ENCODE measurements around the gene GGCX. TPM values are rescaled to one million over a fixed set of nuclear protein-coding genes. Genes with fewer than 3 reads are reported as not detected.

The GGCX gene
- total and polyA plus RNA-seq, 2 experiments from 2014 or later: 64.5 to 66.1 TPM

DNA sequence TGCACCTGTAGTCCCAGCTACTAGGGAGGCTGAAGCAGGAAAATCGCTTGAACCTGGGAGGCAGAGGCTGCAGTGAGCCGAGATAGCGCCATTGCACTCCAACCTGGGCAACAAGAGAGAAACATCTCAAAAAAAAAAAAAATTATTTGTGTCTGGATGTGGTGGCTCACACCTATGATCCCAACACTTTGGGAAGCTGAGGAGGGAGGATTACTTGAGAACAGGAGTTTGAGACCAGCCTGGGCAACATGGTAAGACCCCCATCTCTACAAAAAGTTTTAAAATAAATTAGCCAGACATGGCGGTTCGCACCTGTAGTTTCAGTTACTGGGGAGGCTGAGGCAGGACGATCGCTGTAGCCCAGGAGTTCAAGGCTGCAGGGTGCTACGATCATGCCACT lies 14.4 kb upstream of the GGCX start:
- Histone ChIP-seq H3K27me3 (no peaks in the 10 kb centered on the region), H3K36me3 (replicated peaks; ENCODE audit: insufficient read depth, low read depth) (no peaks in the 10 kb centered on the region), H3K79me2 (peaks cover 24% of the 10 kb centered on the region), H3K4me1 (ENCODE audit: insufficient read depth) (peaks cover 31% of the 10 kb centered on the region), H3K27ac (peak overlapping the region; percentile 37), H3K4me3 (no peak overlapping the region), H3K9me2 (replicated peaks; ENCODE audit: insufficient read depth) (no peaks in the 10 kb centered on the region), H3K4me2 (no peak overlapping the region), H2AFZ (no peak overlapping the region), H4K20me1 (ENCODE audit: insufficient read depth, poor library complexity, severe bottlenecking) (no peaks in the 10 kb centered on the region), H3K9me3 (ENCODE audit: low read depth) (no peaks in the 10 kb centered on the region)
- TF ChIP-seq EZH2phosphoT487 (IDR thresholded peaks at IDR 0.05; ENCODE audit: low read depth, severe bottlenecking, unreplicated experiment): no peak
- TF ChIP-seq, protein P1, sequence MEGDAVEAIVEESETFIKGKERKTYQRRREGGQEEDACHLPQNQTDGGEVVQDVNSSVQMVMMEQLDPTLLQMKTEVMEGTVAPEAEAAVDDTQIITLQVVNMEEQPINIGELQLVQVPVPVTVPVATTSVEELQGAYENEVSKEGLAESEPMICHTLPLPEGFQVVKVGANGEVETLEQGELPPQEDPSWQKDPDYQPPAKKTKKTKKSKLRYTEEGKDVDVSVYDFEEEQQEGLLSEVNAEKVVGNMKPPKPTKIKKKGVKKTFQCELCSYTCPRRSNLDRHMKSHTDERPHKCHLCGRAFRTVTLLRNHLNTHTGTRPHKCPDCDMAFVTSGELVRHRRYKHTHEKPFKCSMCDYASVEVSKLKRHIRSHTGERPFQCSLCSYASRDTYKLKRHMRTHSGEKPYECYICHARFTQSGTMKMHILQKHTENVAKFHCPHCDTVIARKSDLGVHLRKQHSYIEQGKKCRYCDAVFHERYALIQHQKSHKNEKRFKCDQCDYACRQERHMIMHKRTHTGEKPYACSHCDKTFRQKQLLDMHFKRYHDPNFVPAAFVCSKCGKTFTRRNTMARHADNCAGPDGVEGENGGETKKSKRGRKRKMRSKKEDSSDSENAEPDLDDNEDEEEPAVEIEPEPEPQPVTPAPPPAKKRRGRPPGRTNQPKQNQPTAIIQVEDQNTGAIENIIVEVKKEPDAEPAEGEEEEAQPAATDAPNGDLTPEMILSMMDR (IDR thresholded peaks at IDR 0.05; ENCODE audit: poor library complexity): no peak
- no peak for TF ChIP-seq EZH2 (IDR thresholded peaks at IDR 0.05; ENCODE audit: borderline replicate concordance)
- WGBS (ENCODE audit: low lambda C conversion rate, missing lambda C conversion rate): 86% methylated on average over 8 of the region's 8 CpGs
- no peak for DNase-seq (ENCODE audit: low spot score)

DNA sequence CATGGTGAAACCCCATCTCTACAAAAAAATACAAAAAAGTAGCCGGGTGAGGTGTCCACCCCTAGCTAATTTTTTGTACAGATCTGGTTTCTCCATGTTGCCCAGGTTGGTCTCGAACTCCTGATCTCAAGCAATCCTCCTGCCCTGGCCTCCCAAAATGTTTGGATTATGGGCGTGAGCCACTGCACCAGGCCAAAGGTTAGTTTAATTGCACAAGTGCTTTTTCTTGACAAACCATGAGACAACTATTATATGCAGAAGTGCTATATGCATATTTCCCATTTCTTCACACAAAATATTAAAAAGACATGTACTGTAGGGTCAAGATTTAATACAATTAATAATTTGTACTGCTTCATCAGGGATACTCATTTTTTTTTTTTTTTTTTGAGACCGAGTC lies 5.0 kb upstream of the GGCX start:
- H4K20me1 ChIP-seq (ENCODE audit: insufficient read depth, poor library complexity, severe bottlenecking): no peaks in the 10 kb centered on the region
- H3K27ac ChIP-seq: no peak overlapping the region
- DNase-seq (ENCODE audit: low spot score): no peak
- H3K4me2 ChIP-seq: no peak overlapping the region
- H3K9me3 ChIP-seq (ENCODE audit: low read depth): no peaks in the 10 kb centered on the region
- H3K4me3 ChIP-seq: no peak overlapping the region
- H2AFZ ChIP-seq: no peak overlapping the region
- H3K9me2 ChIP-seq (replicated peaks; ENCODE audit: insufficient read depth): no peaks in the 10 kb centered on the region
- H3K4me1 ChIP-seq (ENCODE audit: insufficient read depth): no peaks in the 10 kb centered on the region
- TF ChIP-seq EZH2 (IDR thresholded peaks at IDR 0.05; ENCODE audit: borderline replicate concordance): no peak
- TF ChIP-seq, protein P1 (IDR thresholded peaks at IDR 0.05; ENCODE audit: poor library complexity): no peak
- no peak for TF ChIP-seq EZH2phosphoT487 (IDR thresholded peaks at IDR 0.05; ENCODE audit: low read depth, severe bottlenecking, unreplicated experiment)
- H3K79me2 ChIP-seq: no peaks in the 10 kb centered on the region
- H3K27me3 ChIP-seq: no peaks in the 10 kb centered on the region
- H3K36me3 ChIP-seq (replicated peaks; ENCODE audit: insufficient read depth, low read depth): no peaks in the 10 kb centered on the region
- 86% methylated on average over 4 of the region's 4 CpGs for WGBS (ENCODE audit: low lambda C conversion rate, missing lambda C conversion rate)

DNA sequence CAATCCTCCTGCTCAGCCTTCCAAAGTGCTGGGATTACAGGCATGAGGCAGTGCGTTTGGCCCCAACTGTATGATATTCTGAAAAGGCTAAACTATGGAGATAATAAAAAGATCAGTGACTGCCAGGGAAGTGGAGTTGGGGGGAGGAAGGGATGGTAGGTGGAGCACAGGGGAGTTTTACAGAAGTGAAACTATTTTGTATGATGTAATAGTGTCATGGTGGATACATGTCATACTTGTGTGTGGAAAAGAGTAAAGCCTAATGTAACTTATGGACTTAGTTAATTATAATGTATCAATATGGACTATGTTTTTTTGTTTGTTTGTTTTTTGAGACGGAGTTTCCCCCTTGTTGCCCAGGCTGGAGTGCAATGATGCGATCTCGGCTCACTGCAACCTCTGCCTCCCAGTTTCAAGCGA lies 2.9 kb upstream of the GGCX start:
- peaks cover 12% of the 10 kb centered on the region for H3K4me1 ChIP-seq (ENCODE audit: insufficient read depth)
- peaks cover 19% of the 10 kb centered on the region for H3K79me2 ChIP-seq
- no peaks in the 10 kb centered on the region for H3K27me3 ChIP-seq
- TF ChIP-seq EZH2phosphoT487 (IDR thresholded peaks at IDR 0.05; ENCODE audit: low read depth, severe bottlenecking, unreplicated experiment): no peak
- no peak for TF ChIP-seq EZH2 (IDR thresholded peaks at IDR 0.05; ENCODE audit: borderline replicate concordance)
- TF ChIP-seq, protein P1 (IDR thresholded peaks at IDR 0.05; ENCODE audit: poor library complexity): no peak
- no peaks in the 10 kb centered on the region for H3K9me2 ChIP-seq (replicated peaks; ENCODE audit: insufficient read depth)
- H3K27ac ChIP-seq: no peak overlapping the region
- no peaks in the 10 kb centered on the region for H3K36me3 ChIP-seq (replicated peaks; ENCODE audit: insufficient read depth, low read depth)
- WGBS (ENCODE audit: low lambda C conversion rate, missing lambda C conversion rate): 86% methylated on average over 5 of the region's 5 CpGs
- no peak overlapping the region for H3K4me3 ChIP-seq
- H3K9me3 ChIP-seq (ENCODE audit: low read depth): no peaks in the 10 kb centered on the region
- H2AFZ ChIP-seq: no peak overlapping the region
- no peaks in the 10 kb centered on the region for H4K20me1 ChIP-seq (ENCODE audit: insufficient read depth, poor library complexity, severe bottlenecking)
- H3K4me2 ChIP-seq: no peak overlapping the region
- no peak for DNase-seq (ENCODE audit: low spot score)

Data from hepatocyte (in vitro differentiated cells).